Hematopoietic multipotent progenitor cell (in vitro differentiated cells): Measurements from ENCODE around the gene GNRH2. TPM values are rescaled to one million over a fixed set of nuclear protein-coding genes. Genes with fewer than 3 reads are reported as not detected.
"Not testable (repeated sequence)": the region's sequence is repeated elsewhere in the genome, so short reads cannot be mapped to it uniquely, and the experiment has no call there.

Experiments used
- DNase-seq, 3 donors: peaks; one replicate each; pipeline ENCODE4 v3.0.0-alpha.2; 2011 to 2015; ENCODE audit warnings: low read depth in 2 of 3, low spot score in 2 of 3
- total RNA-seq: library from RNA; depleted of rRNA; stranded (reverse); fragments of >200 nt; gene quantifications from one replicate; pipeline ENCODE4 v1.2.3, GENCODE V29; 2012

The GNRH2 gene, protein sequence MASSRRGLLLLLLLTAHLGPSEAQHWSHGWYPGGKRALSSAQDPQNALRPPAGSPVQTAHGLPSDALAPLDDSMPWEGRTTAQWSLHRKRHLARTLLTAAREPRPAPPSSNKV
- 0.54 TPM for total RNA-seq

DNA sequence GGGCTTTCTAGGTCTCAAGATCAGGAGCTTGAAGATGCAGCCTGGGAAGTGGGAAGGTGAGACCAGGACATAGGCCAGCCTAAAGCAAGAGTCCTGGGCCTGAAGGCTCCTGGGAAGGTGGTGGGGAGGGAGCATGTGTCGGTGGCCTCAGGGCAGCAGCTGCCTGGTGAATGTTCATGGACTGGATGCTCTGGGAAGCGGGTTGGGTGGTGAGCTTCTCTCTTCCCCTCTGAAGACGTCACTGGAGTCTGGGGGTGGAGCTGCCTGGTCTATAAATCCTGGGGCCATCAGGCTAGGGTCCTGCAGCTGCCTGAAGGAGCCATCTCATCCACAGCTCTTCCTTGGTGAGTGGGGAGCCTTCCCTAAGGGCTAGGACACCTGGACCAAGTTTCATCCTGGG is at the start of gene GNRH2:
Gene GNRH2 (plus strand): TSS at position 301 of the 400 bp plus-strand sequence. CDS start 793 bp downstream, outside the sequence.
- no peak for DNase-seq

DNA sequence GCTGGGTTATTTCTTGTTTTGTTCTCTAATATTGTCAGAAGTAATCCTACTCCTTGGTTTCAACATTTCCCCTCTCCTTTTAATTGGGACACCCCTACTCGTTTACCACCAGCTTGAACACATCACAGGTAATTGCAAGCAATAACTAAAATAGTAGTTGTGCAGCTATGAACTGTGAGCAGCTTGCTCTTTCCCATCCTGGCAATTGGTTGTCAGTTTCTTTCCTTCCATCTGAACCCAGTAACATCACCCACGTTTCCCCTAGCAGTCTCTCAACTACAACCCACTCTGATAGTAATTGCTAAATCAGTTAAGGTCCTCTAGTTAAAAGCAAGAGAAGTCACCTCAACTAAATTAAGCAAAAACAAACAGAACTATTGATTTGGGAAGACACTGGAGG is 47.6 kb upstream of the GNRH2 start:
- DNase-seq: no peak

DNA sequence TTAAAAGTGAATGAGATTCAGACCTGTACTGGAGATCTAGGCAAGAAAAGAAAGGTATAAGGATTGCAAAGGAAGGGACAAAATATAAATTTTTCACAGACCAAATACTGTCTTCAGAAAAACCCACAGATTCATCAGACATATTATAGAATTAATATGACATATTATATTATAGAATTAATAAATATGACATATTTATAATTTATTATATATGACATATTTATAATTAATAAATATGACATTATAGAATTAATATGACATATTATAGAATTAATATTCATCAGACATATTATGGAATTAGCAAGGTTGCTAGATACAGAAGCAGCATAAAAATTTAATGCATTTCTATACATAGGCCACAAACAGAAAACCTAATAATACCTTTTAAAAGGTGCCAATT is 44.7 kb upstream of the GNRH2 start:
- DNase-seq: no peak

DNA sequence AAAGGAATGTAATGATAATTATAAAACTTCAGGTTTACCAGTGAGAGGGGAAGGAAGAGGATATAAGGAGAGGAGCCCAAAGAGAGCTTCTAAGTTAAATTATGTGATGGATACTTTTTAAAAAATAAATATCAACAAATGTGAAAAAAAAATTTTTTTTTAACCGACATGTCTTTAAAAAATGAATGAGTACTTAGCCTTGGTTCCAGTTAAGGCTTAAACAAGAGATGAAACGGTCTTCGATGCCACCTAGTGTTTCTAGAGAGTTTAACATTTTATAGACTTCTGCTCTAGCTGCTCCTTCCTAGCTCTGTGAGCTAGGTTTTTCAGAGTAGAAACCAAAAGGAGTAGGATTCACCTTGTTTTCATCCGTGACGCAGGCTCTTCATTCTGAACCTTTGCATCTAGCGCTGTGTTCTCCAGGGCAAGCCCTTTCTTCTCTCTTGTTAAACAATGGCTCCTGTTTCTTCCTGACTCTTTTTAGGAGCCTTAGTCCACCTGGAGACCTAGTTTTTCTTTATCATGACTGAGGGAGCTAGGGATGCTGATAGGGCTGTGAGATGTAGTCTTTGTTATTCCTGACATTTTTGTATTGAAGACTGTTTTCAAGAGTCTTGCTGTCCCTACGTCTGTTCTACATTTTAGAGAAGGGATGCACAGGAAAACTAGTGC is 42.4 kb upstream of the GNRH2 start:
- peak in 2 of 3 donors; percentile 43 to 90 for DNase-seq

DNA sequence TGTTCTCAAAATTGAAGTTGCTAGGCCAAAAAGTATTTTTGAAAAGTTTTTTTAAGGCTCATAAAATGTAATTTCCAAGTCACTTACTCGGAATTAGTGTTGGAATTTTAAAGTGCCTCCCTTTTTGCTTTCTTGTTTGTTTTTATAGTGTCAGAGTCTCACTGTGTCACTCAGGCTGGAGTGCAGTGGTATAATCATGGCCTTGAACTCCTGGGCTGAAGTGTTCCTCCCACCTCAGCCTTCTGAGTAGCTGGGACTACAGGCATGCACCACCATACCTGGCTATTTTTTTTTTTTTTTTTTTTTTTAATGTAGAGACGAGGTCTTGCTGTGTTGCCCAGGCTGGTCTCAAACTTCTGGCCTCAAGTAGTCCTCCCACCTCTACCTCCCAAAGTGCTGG is 40.0 kb upstream of the GNRH2 start:
- DNase-seq: no peak

DNA sequence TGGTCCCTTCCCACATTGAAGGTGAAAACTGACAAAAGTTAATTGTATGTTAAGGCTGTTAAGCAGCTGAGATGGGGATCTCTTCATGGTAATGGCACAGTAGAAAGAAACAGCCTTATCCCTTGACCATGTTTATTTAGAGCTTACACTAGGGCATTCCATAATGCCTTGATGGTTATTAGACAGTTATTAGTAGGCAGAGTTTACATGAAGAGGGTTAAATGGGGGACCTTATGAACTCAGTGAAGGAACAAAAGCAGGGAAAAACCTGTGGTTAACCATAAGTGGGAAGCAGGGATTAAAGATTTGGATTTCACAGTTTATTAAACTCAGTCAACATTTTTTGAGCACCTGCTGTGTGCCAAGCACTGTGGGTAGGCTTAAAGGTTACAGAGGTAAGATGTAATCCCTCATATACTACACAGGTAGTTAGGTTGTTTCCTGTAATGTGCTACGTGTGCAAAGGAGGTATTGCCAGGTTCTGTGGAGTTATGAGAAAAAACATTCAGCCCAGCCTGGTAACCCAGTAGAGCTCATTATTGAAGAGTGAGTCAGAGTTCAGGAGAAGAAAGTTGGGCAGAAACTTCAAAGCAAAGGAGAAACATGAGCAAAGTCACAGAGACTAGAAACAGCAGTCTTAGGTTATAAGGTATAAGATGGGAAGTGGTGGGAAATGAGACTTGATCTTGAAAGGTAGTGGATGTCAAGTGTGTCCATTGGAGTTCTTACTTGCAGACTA is 32.3 kb upstream of the GNRH2 start:
- no peak for DNase-seq

DNA sequence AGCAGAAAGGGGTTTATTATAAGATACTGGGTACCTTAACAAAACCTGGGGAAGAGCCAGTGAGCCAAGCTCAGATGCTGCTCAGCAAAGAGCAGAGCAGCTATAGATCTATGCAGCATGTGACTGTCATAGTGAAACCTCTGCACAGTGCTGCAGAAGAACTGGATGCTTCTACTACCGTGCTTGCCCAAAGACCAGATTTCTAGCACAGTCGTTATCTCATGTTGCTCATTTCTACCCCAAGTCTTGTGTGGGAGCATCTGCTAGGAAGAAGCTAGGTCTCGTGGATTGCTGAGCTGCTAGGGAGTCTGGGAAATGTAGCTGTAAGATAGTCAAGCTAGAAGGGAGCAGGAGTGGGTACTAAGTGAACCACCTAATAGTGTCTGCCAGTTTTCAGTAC is 31.7 kb upstream of the GNRH2 start:
- DNase-seq: no peak

DNA sequence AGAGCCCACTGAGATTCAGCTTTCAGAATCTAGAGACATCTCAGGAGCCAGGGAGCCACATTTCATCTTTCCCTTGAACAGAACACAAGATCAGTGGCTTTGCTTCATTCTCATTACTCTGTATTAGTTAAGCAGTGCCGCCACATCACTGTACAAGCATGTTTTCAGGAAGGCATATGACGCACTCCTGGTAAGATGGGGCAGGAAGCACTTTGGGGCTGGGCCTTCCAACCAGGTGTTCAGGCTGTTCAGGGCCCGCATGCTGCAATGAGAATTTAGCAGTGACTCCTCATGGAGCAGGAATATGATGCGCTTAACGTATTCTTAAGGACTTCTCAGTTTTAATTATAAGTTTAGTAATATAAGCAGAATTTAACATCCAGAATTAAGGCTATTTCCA is 29.7 kb upstream of the GNRH2 start:
- DNase-seq: no peak

DNA sequence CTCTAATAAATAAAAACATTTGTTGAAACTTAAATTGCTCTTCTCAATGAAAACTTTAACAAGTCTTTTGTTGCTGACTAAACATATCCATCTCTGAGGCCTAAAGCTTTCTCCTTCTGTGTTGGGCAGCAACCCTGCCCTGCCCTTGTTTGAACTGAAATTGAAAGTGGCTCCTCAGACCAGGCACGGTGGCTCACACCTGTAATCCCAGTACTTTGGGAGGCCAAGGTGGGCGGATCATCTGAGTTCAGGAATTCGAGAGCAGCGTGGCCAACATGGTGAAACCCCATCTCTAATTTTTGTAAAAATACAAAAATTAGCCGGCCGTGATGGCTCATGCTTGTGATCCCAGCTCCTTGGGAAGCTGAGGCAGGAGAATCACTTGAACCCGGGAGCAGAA is 29.2 kb upstream of the GNRH2 start:
- no peak for DNase-seq

DNA sequence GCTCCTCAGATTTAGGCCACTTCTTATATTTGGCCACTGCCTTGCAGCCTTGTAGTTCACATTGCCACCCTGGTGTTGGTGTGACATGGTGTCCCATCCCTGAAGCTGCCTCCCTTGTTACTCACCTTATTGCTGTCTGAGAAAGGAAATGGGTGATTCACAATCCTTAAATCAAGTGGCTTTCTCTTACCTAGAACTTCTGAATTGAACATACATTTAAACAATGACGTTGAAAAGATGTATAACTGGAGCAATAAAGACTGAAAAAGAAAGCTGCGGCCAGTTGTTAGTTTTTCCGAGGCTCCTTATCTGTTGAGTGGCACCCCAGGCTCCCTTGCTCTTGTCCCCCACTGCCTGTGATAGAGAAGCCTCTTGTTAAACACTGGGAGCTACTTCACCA is 28.8 kb upstream of the GNRH2 start:
- DNase-seq: no peak

DNA sequence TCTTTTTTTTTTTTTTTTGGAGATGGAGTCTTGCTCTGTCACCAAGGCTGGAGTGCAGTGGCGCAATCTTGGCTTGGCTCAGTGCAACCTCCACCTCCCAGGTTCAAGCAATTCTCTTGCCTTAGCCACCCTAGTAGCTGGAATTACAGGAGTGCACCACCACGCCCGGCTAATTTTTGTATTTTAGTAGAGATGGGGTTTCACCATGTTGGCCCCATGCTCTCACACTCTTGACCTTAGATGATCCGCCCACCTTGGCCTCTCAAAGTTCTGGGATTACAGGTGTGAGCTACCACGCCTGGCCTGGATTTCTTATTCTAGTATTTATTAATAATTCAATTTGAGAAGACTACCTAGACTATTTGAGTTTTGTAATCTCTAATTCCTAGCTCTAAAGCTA is 28.1 kb upstream of the GNRH2 start:
- DNase-seq: not testable (repeated sequence)

DNA sequence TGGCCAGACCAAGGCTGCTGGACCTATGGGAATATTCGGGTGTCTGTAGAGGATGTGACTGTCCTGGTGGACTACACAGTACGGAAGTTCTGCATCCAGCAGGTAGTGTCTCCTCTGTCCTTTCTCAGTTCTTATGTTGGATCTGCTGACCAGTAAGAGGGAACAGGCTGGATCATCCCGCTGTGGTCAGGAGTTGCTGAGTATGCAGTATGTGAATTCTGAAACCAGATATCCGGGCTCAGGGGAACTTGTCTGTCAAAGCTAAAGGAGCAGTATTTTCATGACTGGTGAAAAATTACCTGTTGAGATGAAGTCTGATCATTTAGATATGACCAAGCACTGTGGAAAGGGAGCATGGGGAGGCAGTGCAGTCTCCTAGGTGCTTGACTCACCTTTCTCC is 22.1 kb upstream of the GNRH2 start:
- no peak for DNase-seq

DNA sequence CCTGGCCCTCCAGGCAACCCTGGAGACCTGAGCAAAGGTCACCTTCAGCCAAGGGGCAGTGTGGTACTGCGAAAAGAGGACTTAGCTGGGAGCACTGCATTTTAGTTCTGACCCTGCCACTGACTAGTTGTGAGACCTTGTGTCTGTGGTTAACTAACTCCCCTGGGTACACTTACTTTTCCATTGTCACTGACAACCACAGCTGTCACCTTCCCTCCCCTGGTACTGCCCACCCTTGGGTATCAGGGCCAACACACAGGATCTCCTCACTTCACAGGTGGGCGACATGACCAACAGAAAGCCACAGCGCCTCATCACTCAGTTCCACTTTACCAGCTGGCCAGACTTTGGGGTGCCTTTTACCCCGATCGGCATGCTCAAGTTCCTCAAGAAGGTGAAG is 21.6 kb upstream of the GNRH2 start:
- DNase-seq: no peak

DNA sequence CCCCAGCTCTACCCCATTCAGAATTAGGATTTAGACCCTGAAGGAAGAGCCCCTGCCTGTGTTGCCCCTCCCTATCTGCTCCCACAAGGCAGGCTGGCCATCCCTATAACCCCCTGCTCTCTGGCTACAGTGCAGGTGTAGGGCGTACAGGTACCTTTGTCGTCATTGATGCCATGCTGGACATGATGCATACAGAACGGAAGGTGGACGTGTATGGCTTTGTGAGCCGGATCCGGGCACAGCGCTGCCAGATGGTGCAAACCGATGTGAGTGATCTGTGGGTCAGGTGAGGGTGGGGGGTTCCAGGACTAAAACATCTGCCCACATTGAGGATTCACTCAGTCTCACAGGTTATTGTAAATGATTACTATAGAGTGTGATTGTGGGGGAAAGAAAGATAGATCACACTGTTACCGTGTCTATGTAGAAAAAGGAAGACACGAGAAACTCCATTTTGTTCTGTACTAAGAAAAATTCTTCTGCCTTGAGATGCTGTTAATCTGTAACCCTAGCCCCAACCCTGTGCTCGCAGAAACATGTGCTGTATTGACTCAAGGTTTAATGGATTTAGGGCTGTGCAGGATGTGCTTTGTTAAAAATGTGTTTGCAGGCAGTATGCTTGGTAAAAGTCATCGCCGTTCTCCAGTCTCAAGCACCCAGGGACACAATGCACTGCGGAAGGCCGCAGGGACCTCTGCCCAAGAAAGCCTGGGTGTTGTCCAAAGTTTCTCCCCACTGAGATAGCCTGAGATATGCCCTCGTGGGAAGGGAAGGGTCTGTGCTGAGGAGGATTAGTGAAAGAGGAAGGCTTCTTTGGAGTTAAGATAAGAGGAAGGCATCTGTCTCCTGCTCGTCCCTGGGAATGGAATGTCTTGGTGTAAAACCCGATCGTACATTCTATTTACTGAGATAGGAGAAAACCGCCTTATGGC is 20.6 kb upstream of the GNRH2 start:
- not testable (repeated sequence) for DNase-seq

DNA sequence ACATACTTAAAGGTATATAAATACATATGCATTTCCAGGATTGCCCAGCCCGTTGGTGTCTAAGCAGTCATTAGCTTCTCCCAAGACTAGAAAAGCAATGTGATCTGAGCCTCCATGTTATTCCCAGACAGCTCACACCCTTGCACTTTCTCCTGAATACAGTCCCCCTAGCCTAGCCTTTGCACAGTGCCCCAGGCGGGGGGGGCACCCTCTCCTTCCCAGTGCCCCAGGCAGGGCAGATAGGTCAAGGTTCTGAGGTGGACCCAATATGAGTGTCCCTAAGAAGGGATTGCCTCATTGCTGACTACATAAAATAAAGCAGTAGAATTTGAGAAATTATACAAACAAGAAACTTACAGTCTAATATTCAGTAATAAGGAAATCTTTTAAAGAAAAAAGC is 15.4 kb upstream of the GNRH2 start:
- no peak for DNase-seq

DNA sequence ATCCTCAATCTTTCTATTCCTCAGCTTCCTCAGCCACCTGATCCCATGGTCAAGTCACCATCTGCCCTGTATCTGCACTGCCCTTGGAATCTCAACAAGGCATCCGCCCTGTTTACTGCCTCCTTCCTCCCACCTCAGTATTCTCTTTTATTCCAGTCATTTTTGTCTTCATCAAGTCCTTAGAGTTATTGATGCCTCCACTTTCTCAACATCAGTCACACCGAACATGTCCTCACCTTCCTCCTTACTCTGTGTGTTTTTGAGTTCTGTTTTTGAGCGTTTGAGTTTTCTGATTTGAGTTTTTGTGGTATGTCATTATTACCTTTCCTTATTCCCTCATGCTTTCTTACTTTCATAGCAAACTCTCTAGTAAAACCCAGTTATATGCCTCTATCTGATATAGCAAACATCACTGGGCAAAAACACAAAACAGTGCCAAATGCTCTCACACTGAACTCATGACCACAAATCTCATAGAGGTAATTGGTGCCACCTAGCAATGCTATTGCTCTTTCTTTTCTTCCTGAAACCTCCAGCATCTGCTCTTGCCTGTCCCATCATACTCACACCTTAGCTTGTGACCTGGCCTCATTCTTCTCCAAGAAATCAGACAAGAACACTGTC is 11.8 kb upstream of the GNRH2 start:
- no peak for DNase-seq

DNA sequence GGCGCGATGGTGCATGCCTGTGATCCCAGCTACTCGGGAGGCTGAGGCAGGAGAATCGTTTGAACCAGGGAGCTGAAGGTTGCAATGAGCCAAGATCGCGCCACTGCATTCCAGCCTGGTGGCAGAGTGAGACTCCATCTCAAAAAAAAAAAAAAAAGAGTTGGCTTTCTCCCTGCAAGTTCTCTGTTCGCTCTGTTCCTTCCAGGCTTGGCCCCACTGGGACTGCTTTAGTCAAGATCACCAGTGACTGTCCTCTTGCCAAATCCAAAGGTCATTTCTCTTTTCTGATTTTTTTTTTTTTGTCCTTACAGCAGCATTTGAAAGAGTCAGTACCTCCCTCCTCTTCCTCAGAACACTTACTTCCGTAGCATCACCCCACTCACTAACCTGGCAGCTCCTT is 10.8 kb upstream of the GNRH2 start:
- DNase-seq: no peak

DNA sequence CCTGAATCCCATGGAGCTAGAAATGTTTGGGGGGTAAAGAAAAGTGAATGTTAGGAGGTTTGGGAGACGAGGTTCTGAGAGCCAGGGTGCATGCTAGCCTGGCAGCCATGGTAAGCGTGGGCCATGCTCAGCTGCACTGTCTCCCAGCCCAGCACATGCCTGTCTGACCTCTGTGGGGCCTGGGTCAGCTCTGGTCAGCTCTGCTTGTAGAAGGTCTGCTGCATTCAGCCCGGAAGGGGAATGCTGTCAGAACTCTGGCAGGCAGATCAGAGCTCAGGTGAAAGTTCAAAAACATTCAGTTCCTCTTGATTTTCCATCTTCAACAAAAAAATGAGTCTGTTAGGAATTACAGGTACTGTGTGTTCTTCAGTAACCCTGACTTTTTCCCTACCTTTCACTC is 5.8 kb upstream of the GNRH2 start:
- no peak for DNase-seq

DNA sequence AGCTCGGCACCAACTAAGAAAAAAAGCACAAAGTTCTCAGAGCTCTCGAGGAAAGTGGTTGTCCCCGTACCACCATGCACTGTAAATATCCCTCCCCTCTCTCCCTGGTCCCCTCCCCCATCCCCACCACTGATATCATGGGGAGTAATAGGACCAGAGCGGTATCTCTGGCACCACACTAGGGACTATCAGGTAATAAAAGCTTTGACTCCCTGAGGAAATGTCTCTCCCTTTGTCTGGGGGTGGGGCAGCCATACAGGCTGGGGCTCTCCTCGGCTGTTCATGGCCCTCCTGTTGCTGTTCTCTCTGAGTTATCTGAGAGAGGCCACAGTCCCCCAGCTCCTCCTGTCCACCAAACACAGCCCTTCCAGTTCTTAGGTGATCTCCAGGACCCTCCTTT is 5.0 kb upstream of the GNRH2 start:
- DNase-seq: no peak

DNA sequence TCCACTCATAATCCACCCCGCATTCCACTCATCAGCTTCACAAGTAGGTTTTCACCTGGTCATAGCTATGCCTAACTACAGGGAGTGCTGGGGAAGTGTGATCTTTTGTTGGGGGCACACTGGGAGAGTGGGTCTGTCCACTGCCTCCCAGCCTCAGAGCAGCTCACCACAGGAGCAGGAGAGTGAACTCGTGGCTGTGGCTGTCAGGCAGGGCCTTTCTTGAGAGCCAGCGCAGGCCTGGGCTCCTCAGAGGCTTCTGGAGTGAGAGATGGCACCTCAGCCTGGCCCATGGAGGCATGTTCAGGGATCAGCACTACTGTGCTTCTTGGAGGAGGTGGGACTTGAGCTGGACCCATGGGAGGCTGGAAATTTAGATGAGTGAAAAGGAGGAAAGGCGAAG is 4.0 kb upstream of the GNRH2 start:
- DNase-seq: no peak

DNA sequence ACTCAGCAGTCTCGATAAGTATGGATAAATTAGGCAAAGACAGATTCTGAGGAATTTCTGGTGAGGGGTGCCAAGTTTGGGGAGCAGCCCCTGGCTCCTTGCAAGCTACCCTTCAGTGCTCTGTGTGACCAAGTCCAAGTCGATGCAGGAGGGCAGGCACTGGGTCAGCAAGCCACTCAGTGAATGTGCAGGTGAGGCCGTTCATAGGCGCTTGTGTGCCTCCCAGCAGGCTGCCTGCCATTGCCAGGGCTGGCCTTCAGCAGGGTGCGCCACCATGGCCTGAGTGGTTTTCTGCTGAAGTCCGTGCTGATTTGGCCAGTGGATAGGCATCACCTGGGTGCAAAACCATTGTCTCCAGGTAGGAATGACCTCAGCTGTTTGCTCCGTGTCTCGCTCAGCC is 3.3 kb upstream of the GNRH2 start:
- no peak for DNase-seq
